ENCODE results near the gene ANO10.
"Not testable (repeated sequence)": the region's sequence is repeated elsewhere in the genome, so short reads cannot be mapped to it uniquely, and the experiment has no call there.

Gene ANO10

GRCh38 chr3:43477600-43477999 lies 144.2 kb downstream of the ANO10 start:
- no peak for DNase-seq (ENCODE audit: low spot score)

- DNase-seq (ENCODE audit: low spot score) = no peak
Observed at GRCh38 chr3:43473737-43474136, 148.1 kb downstream of the ANO10 start.

GRCh38 chr3:43473244-43473643 lies 148.6 kb downstream of the ANO10 start:
- no peak for DNase-seq (ENCODE audit: low spot score)

GRCh38 chr3:43468133-43468532 lies 153.7 kb downstream of the ANO10 start:
- no peak for DNase-seq (ENCODE audit: low spot score)

- DNase-seq (ENCODE audit: low spot score) = no peak
Observed at GRCh38 chr3:43465109-43465508, 156.7 kb downstream of the ANO10 start.

- DNase-seq (ENCODE audit: low spot score) = not testable (repeated sequence)
Observed at GRCh38 chr3:43462566-43462965, 159.2 kb downstream of the ANO10 start.

DNA sequence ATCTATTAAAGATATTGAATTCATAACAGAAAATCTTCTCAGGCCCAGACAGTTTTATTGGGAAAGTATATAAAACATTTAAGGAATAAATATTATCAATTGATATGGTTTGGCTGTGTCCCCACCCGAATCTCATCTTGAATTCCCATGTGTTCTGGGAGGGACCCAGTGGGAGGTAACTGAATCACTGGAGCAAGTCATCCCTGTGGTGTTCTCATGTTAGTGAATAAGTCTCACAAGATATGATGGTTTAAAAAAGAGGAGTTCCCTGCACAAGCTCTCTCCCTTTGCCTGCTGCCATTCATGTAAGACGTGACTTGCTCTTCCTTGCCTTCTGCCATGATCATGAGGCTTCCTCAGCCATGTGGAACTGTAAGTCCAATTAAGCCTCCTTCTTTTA lies 160.5 kb downstream of the ANO10 start:
- DNase-seq (ENCODE audit: low spot score) = no peak

- DNase-seq (ENCODE audit: low spot score) = not testable (repeated sequence)
Observed at GRCh38 chr3:43457038-43457437, 164.8 kb downstream of the ANO10 start.

DNA sequence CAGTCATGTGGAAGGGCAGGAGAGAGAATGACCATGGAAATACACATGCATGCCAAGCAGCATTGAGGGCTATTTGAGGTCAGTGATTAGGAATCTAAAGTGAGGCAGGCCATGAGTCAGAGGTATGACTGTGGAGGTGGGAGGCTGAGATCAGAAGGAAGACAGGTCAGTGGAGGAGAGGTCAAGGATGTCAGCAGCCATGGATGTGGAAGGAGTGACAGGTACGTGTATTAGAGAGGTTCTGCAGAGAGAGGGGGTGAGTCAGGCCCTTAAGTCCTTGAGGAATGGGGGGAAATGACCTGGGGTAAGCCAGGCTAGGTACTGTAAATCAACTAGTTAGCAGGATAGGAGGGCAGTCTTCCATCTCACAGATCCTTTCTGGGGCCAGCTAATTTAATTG lies 166.6 kb downstream of the ANO10 start:
- peak; percentile 67 for DNase-seq (ENCODE audit: low spot score)

DNA sequence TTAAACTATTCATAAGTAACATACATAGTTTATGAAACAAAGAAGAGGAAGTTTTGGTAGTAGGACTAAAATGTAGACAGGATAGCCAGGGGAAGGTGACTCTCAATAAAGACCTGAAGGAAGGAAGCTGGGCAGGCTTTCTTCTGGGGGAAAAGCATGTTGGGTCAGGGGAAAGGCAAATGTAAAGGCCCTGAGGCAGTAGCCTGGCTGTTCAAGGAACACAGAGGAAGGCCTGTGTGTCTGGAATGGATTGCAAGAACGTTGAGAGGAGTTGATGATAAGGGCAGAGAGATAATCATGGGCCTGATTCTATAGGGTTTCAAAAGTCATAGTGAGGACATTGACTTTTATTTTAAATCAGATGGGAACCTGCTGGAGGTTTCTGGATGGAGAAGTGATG lies 167.8 kb downstream of the ANO10 start:
- DNase-seq (ENCODE audit: low spot score) = no peak

DNA sequence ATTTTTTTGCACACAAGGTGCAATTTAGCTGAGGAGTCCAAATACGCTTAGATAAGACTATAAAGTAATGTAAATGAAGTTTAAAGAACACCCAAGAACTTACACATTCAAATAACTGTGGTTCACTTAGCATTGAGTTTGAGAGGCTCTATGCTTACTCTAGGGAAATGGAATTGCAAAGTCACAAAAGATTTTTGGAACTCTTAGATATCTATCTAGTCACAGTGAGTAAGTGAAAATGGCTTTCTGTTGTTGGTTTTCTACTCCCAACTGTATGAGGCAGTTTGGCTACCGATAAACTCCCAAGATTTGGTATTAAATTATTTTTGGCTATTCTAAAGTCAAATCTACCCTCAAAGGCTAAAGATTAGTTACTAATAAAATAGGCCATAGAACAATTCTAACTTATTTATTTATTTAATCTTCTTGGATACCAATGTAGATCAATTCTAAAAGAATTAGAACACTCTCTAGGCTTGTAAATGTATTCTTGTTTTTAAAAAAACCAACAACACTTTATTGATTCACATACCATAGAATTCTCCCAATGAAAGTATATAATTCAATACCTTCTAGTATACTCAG lies 170.0 kb downstream of the ANO10 start:
- DNase-seq (ENCODE audit: low spot score) = no peak

GRCh38 chr3:43448098-43448497 lies 173.7 kb downstream of the ANO10 start:
- no peak for DNase-seq (ENCODE audit: low spot score)

GRCh38 chr3:43445820-43446219 lies 176.0 kb downstream of the ANO10 start:
- DNase-seq (ENCODE audit: low spot score) = no peak

- no peak for DNase-seq (ENCODE audit: low spot score)
Observed at GRCh38 chr3:43442872-43443395, 178.9 kb downstream of the ANO10 start.

DNA sequence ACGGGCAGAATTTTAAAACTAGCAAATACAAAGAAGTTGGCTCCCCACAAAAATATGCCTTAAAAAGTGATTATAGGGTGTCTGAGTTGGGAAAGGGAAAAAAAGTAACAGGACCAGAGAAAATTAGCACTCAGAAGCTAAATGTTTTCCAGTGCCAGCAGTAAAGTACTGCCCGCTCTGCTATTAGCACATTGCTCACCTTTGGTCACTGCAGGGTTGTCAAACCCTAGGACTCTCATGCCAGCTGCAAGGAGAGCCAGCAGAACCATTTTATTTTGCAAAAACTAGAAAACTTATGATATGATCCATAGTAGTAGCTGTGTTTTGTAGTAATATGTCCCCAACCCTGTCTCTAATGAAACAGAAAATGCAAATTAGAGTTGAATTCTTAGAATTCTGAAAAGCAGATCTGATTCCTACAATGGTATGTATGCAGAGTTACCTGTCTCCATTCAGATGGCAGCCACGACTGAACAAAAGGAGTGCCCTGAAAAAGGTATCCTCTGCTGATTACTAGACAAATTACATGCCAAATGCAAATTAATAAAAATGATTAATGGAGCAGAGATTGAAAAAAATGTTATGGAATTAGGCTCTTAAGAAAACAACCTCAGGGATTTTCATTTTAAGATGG lies 185.2 kb downstream of the ANO10 start:
- no peak for DNase-seq (ENCODE audit: low spot score)

GRCh38 chr3:43435706-43436105 lies 186.1 kb downstream of the ANO10 start:
- DNase-seq (ENCODE audit: low spot score) = no peak

DNA sequence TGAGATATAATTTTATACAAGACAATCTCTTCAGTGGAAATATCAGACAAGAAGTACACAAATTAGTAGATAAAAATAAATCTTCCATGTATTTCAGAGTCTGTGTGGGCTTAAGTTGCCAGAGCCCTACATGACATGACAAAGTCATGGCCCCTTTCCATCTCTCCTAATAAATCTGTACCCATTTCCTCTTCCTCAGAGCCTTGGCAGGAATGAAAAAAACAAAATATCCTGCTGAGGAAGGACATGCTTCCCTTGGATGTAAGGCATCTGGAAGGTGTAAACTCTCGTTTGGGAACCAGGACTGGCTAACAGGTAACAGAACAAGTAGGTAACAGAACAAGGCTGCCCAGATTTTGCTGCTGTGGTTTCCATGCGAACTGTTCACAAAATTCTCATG lies 187.4 kb downstream of the ANO10 start:
- DNase-seq (ENCODE audit: low spot score) = no peak

DNA sequence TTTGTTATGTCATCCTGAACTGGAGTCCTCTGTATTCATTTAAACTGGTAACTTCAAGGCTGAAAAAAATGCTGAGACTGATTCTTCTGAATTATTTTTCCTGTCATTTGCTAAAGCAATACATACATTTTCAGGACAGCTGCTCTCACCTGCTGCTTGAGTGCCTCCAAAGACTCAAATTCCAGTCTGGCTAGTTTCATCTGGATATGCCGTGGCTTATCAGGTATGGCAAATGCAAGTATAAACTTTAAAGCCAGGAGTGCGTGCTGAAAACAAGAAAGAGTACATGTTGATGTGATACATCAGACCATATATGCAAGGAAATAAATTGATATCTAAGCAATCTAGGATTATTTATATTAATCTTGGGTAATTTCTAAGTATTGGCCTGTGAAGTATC lies 189.3 kb downstream of the ANO10 start:
- no peak for DNase-seq (ENCODE audit: low spot score)

- no peak for DNase-seq (ENCODE audit: low spot score)
Observed at GRCh38 chr3:43426388-43426787, 195.4 kb downstream of the ANO10 start.

DNA sequence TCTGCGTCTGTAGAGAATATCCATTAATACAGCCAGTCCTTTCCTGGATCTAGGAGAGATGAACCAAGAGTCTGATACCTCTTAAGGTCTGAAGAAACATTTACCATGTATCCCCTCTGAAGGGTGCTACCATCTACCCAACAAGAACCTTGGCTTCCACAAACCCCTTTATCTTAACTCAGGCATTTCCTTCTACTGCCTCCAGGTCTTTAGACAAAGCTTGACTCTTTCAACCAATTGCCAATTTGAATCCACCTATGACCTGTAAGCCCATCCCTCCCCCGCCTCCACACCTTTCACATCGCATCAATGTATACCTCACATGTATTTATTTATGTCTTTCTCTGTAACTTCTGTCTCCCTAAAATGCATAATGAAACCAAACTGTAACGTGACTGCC lies 196.0 kb downstream of the ANO10 start:
- no peak for DNase-seq (ENCODE audit: low spot score)

DNA sequence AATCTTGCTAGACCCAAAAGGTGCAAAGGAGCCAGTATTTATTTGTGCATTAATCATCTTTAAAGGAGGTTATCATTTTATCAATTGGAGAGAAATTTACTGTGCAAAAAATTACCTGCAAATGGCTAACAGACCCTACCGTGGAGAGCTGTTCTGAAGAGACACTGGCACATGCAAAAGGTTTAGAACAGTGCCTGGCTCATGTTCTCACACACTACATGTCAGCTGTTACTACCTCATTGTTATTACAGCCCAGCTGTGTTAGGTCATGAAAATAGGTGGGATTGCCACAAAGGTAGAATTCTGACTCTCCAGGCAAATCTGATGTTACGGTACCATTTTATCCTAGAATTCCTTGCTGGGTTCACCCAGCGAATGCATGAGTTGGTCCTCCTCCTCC lies 198.2 kb downstream of the ANO10 start:
- DNase-seq (ENCODE audit: low spot score) = no peak

DNA sequence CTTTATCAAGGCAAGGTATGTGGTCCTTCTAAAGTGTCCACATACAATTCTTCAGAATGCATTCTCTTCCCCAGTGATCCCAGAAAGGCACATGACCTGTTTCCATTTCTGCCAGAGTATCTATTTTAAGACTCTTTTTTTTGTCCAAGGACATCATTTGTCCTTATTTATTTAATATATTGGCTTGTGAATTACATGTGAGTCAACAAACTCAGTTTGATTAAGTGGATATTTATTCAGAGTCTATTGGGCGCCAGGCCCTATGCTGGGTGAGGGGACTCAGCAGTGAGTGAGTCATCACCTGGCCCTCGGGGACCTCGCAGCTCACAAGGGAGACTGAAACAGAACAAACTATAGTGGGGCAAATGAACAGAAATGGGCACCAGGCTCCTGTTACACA lies 198.7 kb downstream of the ANO10 start:
- no peak for DNase-seq (ENCODE audit: low spot score)

GRCh38 chr3:43418601-43419272 lies 203.1 kb downstream of the ANO10 start:
- no peak for DNase-seq (ENCODE audit: low spot score)
